ENCODE measurements around the gene TRPM3. TPM values are rescaled to one million over a fixed set of nuclear protein-coding genes. Genes with fewer than 3 reads are reported as not detected.
"Not testable (repeated sequence)": the region's sequence is repeated elsewhere in the genome, so short reads cannot be mapped to it uniquely, and the experiment has no call there.

The TRPM3 gene
- total RNA-seq, 2 donors from 2014 or later = not detected

- H3K27me3 Mint-ChIP-seq (ENCODE audit: low read depth) = no peaks in the 10 kb centered on the region
- no peaks in the 10 kb centered on the region for H3K4me1 Mint-ChIP-seq (ENCODE audit: low read depth)
- no peak for ATAC-seq (replicated peaks in 1 of 2)
- H3K9me3 Mint-ChIP-seq = no peaks in the 10 kb centered on the region
- no peak overlapping the region for H3K4me3 Mint-ChIP-seq
- H3K36me3 Mint-ChIP-seq (ENCODE audit: insufficient read depth in 2 of 2) = no peaks in the 10 kb centered on the region
- no peak for DNase-seq
- no peak overlapping the region for H3K27ac Mint-ChIP-seq
Observed at GRCh38 chr9:70772601-70773000, 348.8 kb downstream of the TRPM3 start.

- no peaks in the 10 kb centered on the region for H3K27me3 Mint-ChIP-seq (ENCODE audit: low read depth)
Observed at GRCh38 chr9:70765946-70766345, 355.5 kb downstream of the TRPM3 start.

GRCh38 chr9:70761139-70761670 is 360.2 kb downstream of the TRPM3 start:
- H3K9me3 Mint-ChIP-seq = peaks cover 0 to 5% of the 10 kb centered on the region in 2 donors
- ATAC-seq (replicated peaks in 1 of 2) (no peak), DNase-seq (no peak)
- no peak overlapping the region for H3K4me3 Mint-ChIP-seq
- H3K4me1 Mint-ChIP-seq (ENCODE audit: low read depth) = no peaks in the 10 kb centered on the region
- no peak overlapping the region for H3K27ac Mint-ChIP-seq
- H3K27me3 Mint-ChIP-seq (ENCODE audit: low read depth) = no peaks in the 10 kb centered on the region
- H3K36me3 Mint-ChIP-seq (ENCODE audit: insufficient read depth in 2 of 2) = no peaks in the 10 kb centered on the region

More at GRCh38 chr9:70765946-70766345, 355.5 kb downstream of the TRPM3 start:
- Mint-ChIP-seq H3K27ac (no peak overlapping the region), H3K4me3 (no peak overlapping the region), H3K9me3 (no peaks in the 10 kb centered on the region), H3K4me1 (ENCODE audit: low read depth) (no peaks in the 10 kb centered on the region), H3K36me3 (ENCODE audit: insufficient read depth in 2 of 2) (no peaks in the 10 kb centered on the region)
- DNase-seq (no peak), ATAC-seq (replicated peaks in 1 of 2) (no peak)

- no peak overlapping the region for H3K4me3 Mint-ChIP-seq
- H3K27me3 Mint-ChIP-seq (ENCODE audit: low read depth) = no peaks in the 10 kb centered on the region
- H3K4me1 Mint-ChIP-seq (ENCODE audit: low read depth) = no peaks in the 10 kb centered on the region
- H3K36me3 Mint-ChIP-seq (ENCODE audit: insufficient read depth in 2 of 2) = no peaks in the 10 kb centered on the region
- H3K27ac Mint-ChIP-seq = no peak overlapping the region
- peaks cover 0 to 7% of the 10 kb centered on the region in 2 donors for H3K9me3 Mint-ChIP-seq
- DNase-seq = no peak
- ATAC-seq (replicated peaks in 1 of 2) = no peak
Observed at GRCh38 chr9:70760228-70760627, 361.2 kb downstream of the TRPM3 start.

- Mint-ChIP-seq H3K4me1 (ENCODE audit: low read depth) (no peaks in the 10 kb centered on the region), H3K27ac (no peak overlapping the region), H3K9me3 (peaks cover 4 to 7% of the 10 kb centered on the region in 2 donors), H3K27me3 (ENCODE audit: low read depth) (peaks cover 6% of the 10 kb centered on the region), H3K4me3 (no peak overlapping the region), H3K36me3 (ENCODE audit: insufficient read depth in 2 of 2) (peaks cover 0 to 1% of the 10 kb centered on the region in 2 donors)
- no peak for ATAC-seq (replicated peaks in 1 of 2)
- DNase-seq = no peak
Observed at GRCh38 chr9:70753311-70753710, 368.1 kb downstream of the TRPM3 start.

- no peak overlapping the region for H3K27ac Mint-ChIP-seq
- ATAC-seq (replicated peaks in 1 of 2) (no peak), DNase-seq (no peak)
- peaks cover 0 to 4% of the 10 kb centered on the region in 2 donors for H3K9me3 Mint-ChIP-seq
- peaks cover 6% of the 10 kb centered on the region for H3K27me3 Mint-ChIP-seq (ENCODE audit: low read depth)
- no peaks in the 10 kb centered on the region for H3K4me1 Mint-ChIP-seq (ENCODE audit: low read depth)
- no peak overlapping the region for H3K4me3 Mint-ChIP-seq
- peaks cover 0 to 1% of the 10 kb centered on the region in 2 donors for H3K36me3 Mint-ChIP-seq (ENCODE audit: insufficient read depth in 2 of 2)
Observed at GRCh38 chr9:70749066-70749465, 372.4 kb downstream of the TRPM3 start.

- peaks cover 0 to 4% of the 10 kb centered on the region in 2 donors for H3K9me3 Mint-ChIP-seq
- no peak for ATAC-seq (replicated peaks in 1 of 2)
Observed at GRCh38 chr9:70747261-70747718, 374.1 kb downstream of the TRPM3 start.

GRCh38 chr9:70746760-70747159 is 374.7 kb downstream of the TRPM3 start:
- Mint-ChIP-seq H3K4me3 (no peak overlapping the region), H3K27me3 (ENCODE audit: low read depth) (peaks cover 6% of the 10 kb centered on the region), H3K9me3 (peaks cover 0 to 4% of the 10 kb centered on the region in 2 donors), H3K36me3 (ENCODE audit: insufficient read depth in 2 of 2) (peaks cover 0 to 1% of the 10 kb centered on the region in 2 donors), H3K27ac (no peak overlapping the region), H3K4me1 (ENCODE audit: low read depth) (no peaks in the 10 kb centered on the region)
- DNase-seq = no peak
- ATAC-seq (replicated peaks in 1 of 2) = no peak

More at GRCh38 chr9:70747261-70747718, 374.1 kb downstream of the TRPM3 start:
- Mint-ChIP-seq H3K27ac (no peak overlapping the region), H3K36me3 (ENCODE audit: insufficient read depth in 2 of 2) (peaks cover 0 to 1% of the 10 kb centered on the region in 2 donors), H3K4me1 (ENCODE audit: low read depth) (no peaks in the 10 kb centered on the region), H3K27me3 (ENCODE audit: low read depth) (peaks cover 6% of the 10 kb centered on the region), H3K4me3 (no peak overlapping the region)
- DNase-seq = no peak

- H3K27me3 Mint-ChIP-seq (ENCODE audit: low read depth) = peaks cover 6% of the 10 kb centered on the region
- no peak overlapping the region for H3K27ac Mint-ChIP-seq
- no peaks in the 10 kb centered on the region for H3K36me3 Mint-ChIP-seq (ENCODE audit: insufficient read depth in 2 of 2)
- H3K4me3 Mint-ChIP-seq = no peak overlapping the region
- no peak for ATAC-seq (replicated peaks in 1 of 2)
- no peak for DNase-seq
- peaks cover 0 to 4% of the 10 kb centered on the region in 2 donors for H3K9me3 Mint-ChIP-seq
- no peaks in the 10 kb centered on the region for H3K4me1 Mint-ChIP-seq (ENCODE audit: low read depth)
Observed at GRCh38 chr9:70746316-70746715, 375.1 kb downstream of the TRPM3 start.

GRCh38 chr9:70724794-70725193 is 396.6 kb downstream of the TRPM3 start:
- H3K4me3 Mint-ChIP-seq; DNase-seq; H3K27me3 Mint-ChIP-seq (ENCODE audit: low read depth); ATAC-seq (replicated peaks in 1 of 2); H3K4me1 Mint-ChIP-seq (ENCODE audit: low read depth); H3K27ac Mint-ChIP-seq; H3K9me3 Mint-ChIP-seq; H3K36me3 Mint-ChIP-seq (ENCODE audit: insufficient read depth in 2 of 2): not testable (repeated sequence)

GRCh38 chr9:70724025-70724424 is 397.4 kb downstream of the TRPM3 start:
- not testable (repeated sequence) for H3K27me3 Mint-ChIP-seq (ENCODE audit: low read depth); H3K4me3 Mint-ChIP-seq; DNase-seq; ATAC-seq (replicated peaks in 1 of 2); H3K27ac Mint-ChIP-seq; H3K9me3 Mint-ChIP-seq; H3K36me3 Mint-ChIP-seq (ENCODE audit: insufficient read depth in 2 of 2); H3K4me1 Mint-ChIP-seq (ENCODE audit: low read depth)

GRCh38 chr9:70706797-70707196 is 414.6 kb downstream of the TRPM3 start:
- not testable (repeated sequence) for H3K27me3 Mint-ChIP-seq (ENCODE audit: low read depth); H3K27ac Mint-ChIP-seq; H3K36me3 Mint-ChIP-seq (ENCODE audit: insufficient read depth in 2 of 2); H3K4me3 Mint-ChIP-seq; ATAC-seq (replicated peaks in 1 of 2); H3K9me3 Mint-ChIP-seq; DNase-seq; H3K4me1 Mint-ChIP-seq (ENCODE audit: low read depth)

GRCh38 chr9:70701163-70701562 is 420.3 kb downstream of the TRPM3 start:
- H3K9me3 Mint-ChIP-seq = no peaks in the 10 kb centered on the region
- DNase-seq (no peak), ATAC-seq (replicated peaks in 1 of 2) (no peak)
- H3K27ac Mint-ChIP-seq = no peak overlapping the region
- H3K4me3 Mint-ChIP-seq = no peak overlapping the region
- H3K4me1 Mint-ChIP-seq (ENCODE audit: low read depth) = no peaks in the 10 kb centered on the region
- H3K27me3 Mint-ChIP-seq (ENCODE audit: low read depth) = no peaks in the 10 kb centered on the region
- H3K36me3 Mint-ChIP-seq (ENCODE audit: insufficient read depth in 2 of 2) = peaks cover 0 to 2% of the 10 kb centered on the region in 2 donors

- H3K9me3 Mint-ChIP-seq = no peaks in the 10 kb centered on the region
- no peak overlapping the region for H3K27ac Mint-ChIP-seq
- ATAC-seq (replicated peaks in 1 of 2) (no peak), DNase-seq (no peak)
- H3K4me1 Mint-ChIP-seq (ENCODE audit: low read depth) = no peaks in the 10 kb centered on the region
- peaks cover 3% of the 10 kb centered on the region for H3K27me3 Mint-ChIP-seq (ENCODE audit: low read depth)
- H3K36me3 Mint-ChIP-seq (ENCODE audit: insufficient read depth in 2 of 2) = peaks cover 0 to 2% of the 10 kb centered on the region in 2 donors
- H3K4me3 Mint-ChIP-seq = no peak overlapping the region
Observed at GRCh38 chr9:70696694-70697335, 424.6 kb downstream of the TRPM3 start.
